HEK293T (cell line): Measurements from ENCODE around the gene SUPT7L.

Experiments used
- CTCF ChIA-PET: fragments of 350-600 bp; formaldehyde crosslinking; extraction: SDS; loops from one replicate; lab custom pipeline; 2021; ENCODE audit warnings: antibody characterized with exemption, inconsistent platforms; lab: Yijun Ruan, JAX
- POLR2A ChIA-PET: fragments of 350-600 bp; formaldehyde crosslinking; extraction: SDS; loops from one replicate; lab custom pipeline; 2020; ENCODE audit warnings: antibody characterized with exemption, inconsistent platforms; lab: Yijun Ruan, JAX
- DNase-seq: peaks from one replicate; pipeline ENCODE4 v3.0.0; 2012; ENCODE audit warnings: mixed read lengths; ENCODE audit errors: extremely low spot score
- ARNT ChIP-seq: fragments of 450-650 bp; IDR thresholded peaks from 2 replicates; pipeline ENCODE4 v1.6.1; 2017; ENCODE audit warnings: mild to moderate bottlenecking
- BHLHE40 ChIP-seq: fragments of 450-650 bp; IDR thresholded peaks from 2 replicates; pipeline ENCODE4 v1.6.1; 2016; ENCODE audit warnings: mild to moderate bottlenecking, moderate library complexity, borderline replicate concordance
- CTBP1 ChIP-seq: fragments of 450-650 bp; IDR thresholded peaks from 2 replicates; pipeline ENCODE4 v1.6.1; 2016; ENCODE audit warnings: borderline replicate concordance
- ELF4 ChIP-seq: fragments of 450-650 bp; IDR thresholded peaks from 2 replicates; pipeline ENCODE4 v1.6.1; 2017; ENCODE audit warnings: antibody characterized with exemption
- FOXA1 ChIP-seq: fragments of 450-650 bp; IDR thresholded peaks from 2 replicates; pipeline ENCODE4 v1.6.1; 2016; ENCODE audit warnings: mild to moderate bottlenecking
- FOXK2 ChIP-seq: fragments of 450-650 bp; IDR thresholded peaks from 2 replicates; pipeline ENCODE4 v1.6.1; 2016; ENCODE audit warnings: mild to moderate bottlenecking
- FOXM1 ChIP-seq: fragments of 450-650 bp; IDR thresholded peaks from 2 replicates; pipeline ENCODE4 v1.6.1; 2017; ENCODE audit warnings: mild to moderate bottlenecking, borderline replicate concordance
- HDGF ChIP-seq: fragments of 450-650 bp; IDR thresholded peaks from 2 replicates; pipeline ENCODE4 v1.6.1; 2017; ENCODE audit warnings: antibody characterized with exemption, borderline replicate concordance
- L3MBTL2 ChIP-seq: fragments of 450-650 bp; conservative IDR thresholded peaks from 2 replicates; pipeline ENCODE4 v1.6.1; 2016; ENCODE audit warnings: mild to moderate bottlenecking
- LEF1 ChIP-seq: fragments of 450-650 bp; IDR thresholded peaks from 2 replicates; pipeline ENCODE4 v1.6.1; 2017; ENCODE audit warnings: mild to moderate bottlenecking, borderline replicate concordance
- NFRKB ChIP-seq: fragments of 450-650 bp; IDR thresholded peaks from 2 replicates; pipeline ENCODE4 v1.6.1; 2016; ENCODE audit warnings: mild to moderate bottlenecking, moderate library complexity
- PKNOX1 ChIP-seq: fragments of 450-650 bp; IDR thresholded peaks from 2 replicates; pipeline ENCODE4 v1.6.1; 2016
- SP1 ChIP-seq: fragments of 450-650 bp; IDR thresholded peaks from 2 replicates; pipeline ENCODE4 v1.6.1; 2017
- SUZ12 ChIP-seq: fragments of 450-650 bp; IDR thresholded peaks from 2 replicates; pipeline ENCODE4 v1.6.1; 2016; ENCODE audit warnings: mild to moderate bottlenecking
- TARDBP ChIP-seq: fragments of 450-650 bp; IDR thresholded peaks from 2 replicates; pipeline ENCODE4 v1.6.1; 2016
- ZNF384 ChIP-seq: fragments of 450-650 bp; IDR thresholded peaks from 2 replicates; pipeline ENCODE4 v1.6.1; 2016

SUPT7L gene

DNA sequence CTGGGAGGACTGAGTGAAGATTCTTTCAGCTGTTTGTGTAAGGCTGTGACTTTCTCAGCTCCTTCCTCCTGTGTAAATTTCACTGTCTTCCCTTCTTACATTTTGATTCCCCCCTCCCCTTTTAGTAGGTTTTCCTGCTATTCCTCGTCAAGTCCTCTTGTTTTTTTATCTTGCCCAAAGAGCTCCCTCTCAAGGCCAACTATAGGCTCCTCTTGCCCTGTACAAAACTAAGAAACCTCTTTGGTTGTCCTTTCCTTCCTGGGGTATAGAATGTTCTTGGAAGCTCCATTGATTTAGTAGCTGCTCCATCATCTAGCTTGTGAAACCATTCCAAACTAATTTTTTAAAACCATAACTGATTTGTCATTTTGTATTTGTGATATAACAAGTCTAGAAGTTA lies 41.9 kb downstream of the SUPT7L start:
- POLR2A ChIA-PET = no interaction called here

DNA sequence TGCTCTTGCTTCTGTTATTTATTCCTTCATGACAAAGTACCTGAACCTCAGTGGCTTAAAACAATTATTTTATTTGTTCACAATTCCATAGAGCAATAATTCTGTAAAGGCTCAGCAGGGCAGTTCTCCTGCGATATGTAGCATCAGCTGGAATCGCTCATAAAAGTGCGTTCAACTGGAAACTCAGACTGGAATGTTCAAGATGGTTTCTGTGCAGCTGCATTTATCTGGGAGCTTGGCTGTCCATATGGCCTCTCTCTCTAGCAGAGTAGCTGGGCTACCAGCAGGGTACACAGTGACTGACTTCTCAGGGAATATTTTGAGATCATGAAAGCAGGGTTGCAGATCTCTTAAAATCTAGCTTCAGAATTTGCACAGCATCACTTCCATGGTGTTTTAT lies 48.1 kb downstream of the SUPT7L start:
- ChIA-PET POLR2A (no interaction called here), CTCF (no interaction called here)
- TF ChIP-seq PKNOX1 (no peak), TARDBP (no peak), FOXK2 (no peak), LEF1 (no peak), ARNT (no peak), NFRKB (no peak), CTBP1 (no peak), L3MBTL2 (no peak), ELF4 (no peak), FOXM1 (no peak), ZNF384 (no peak), SP1 (no peak), HDGF (no peak), SUZ12 (no peak), FOXA1 (no peak), BHLHE40 (no peak)
- no peak for DNase-seq

More for the DNA sequence above, 41.9 kb downstream of the SUPT7L start:
- no peak for DNase-seq
- TF ChIP-seq FOXM1 (no peak), BHLHE40 (no peak), TARDBP (no peak), CTBP1 (no peak), FOXK2 (no peak), FOXA1 (no peak), ELF4 (no peak), ARNT (no peak)
- CTCF ChIA-PET = no interaction called here

DNA sequence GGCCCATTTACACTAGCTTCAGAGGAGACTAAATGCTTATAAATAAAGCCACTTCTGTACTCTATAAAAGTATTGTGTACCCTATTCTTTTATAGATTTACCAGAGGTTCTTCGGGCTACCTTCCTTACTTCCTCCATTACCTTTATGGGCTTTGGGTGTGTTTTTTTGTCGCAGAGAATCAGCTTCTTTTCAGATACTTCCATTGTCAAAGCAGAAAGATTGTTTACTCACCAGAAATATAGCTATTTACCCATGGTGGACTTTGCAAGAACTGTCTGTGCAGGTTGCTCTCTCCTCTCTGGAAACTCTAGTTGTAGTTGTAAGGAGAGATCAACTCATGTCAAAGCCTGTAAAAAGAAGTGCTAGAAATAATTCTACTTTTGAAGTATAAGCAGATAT lies 49.4 kb downstream of the SUPT7L start:
- ChIA-PET CTCF (no interaction called here), POLR2A (interaction anchor here (1.2 kb wide), 1 partner anchor 14 kb away, joined by 5 read pairs; the partner anchor contains the start of genes CCDC121 and GPN1)
- DNase-seq = no peak
- TF ChIP-seq FOXA1 (no peak), ZNF384 (no peak), NFRKB (no peak), L3MBTL2 (no peak), SP1 (no peak), FOXK2 (no peak), HDGF (no peak), LEF1 (no peak)

- TF ChIP-seq HDGF (no peak), ARNT (no peak), FOXM1 (no peak), ZNF384 (no peak), TARDBP (no peak), FOXK2 (no peak), NFRKB (no peak), LEF1 (no peak), BHLHE40 (no peak), FOXA1 (no peak)
- ChIA-PET CTCF (no interaction called here), POLR2A (no interaction called here)
- no peak for DNase-seq
These were observed 56.8 kb downstream of the SUPT7L start for GRCh38 chr2:27606611-27607010.
